Measurements from ENCODE around the gene RHBG. TPM values are rescaled to one million over a fixed set of nuclear protein-coding genes. Genes with fewer than 3 reads are reported as not detected.

Gene RHBG
- total RNA-seq, 1 experiment from 2014 or later: 4.0 TPM

GRCh38 chr1:156356875-156357534, 12.0 kb upstream of the RHBG start:
- POLR2A ChIA-PET (ENCODE audit: unreplicated experiment): no interaction called here
- peak; percentile 75 for DNase-seq
- Histone ChIP-seq H3K4me1 (replicated peaks; ENCODE audit: insufficient read depth) (peaks cover 20% of the 10 kb centered on the region), H2AFZ (peak overlapping the region; percentile 60; the same call in 1 of the 2 replicates), H3K9me2 (ENCODE audit: insufficient read depth) (no peaks in the 10 kb centered on the region), H3K9me3 (ENCODE audit: insufficient read depth, low read depth) (no peaks in the 10 kb centered on the region), H3K27ac (no peak overlapping the region), H4K20me1 (ENCODE audit: insufficient read depth) (no peaks in the 10 kb centered on the region), H3F3A (ENCODE audit: insufficient read depth, low read depth) (no peaks in the 10 kb centered on the region), H3K4me2 (peak overlapping the region; percentile 77), H3K27me3 (ENCODE audit: insufficient read depth, low read depth) (no peaks in the 10 kb centered on the region), H3K4me3 (peak overlapping the region; percentile 25; the same call in 1 of the 2 replicates), H3K36me3 (ENCODE audit: low read depth) (no peaks in the 10 kb centered on the region), H3K79me2 (ENCODE audit: low read depth) (no peaks in the 10 kb centered on the region)
- no TSS peak for BruUV-seq (replicated peaks)
- TF ChIP-seq EZH2 (IDR thresholded peaks at IDR 0.05; ENCODE audit: low read depth): no peak
- peak; percentile 88 for TF ChIP-seq CTCF (conservative IDR thresholded peaks at IDR 0.05)
- intact Hi-C loops (cut with micrococcal nuclease; ENCODE audit: unreplicated experiment): loop anchor here (1.0 to 2.0 kb wide), 3 partner anchors 22 to 252 kb away; no protein-coding TSS in a partner anchor
- CTCF ChIA-PET: no interaction called here

DNA sequence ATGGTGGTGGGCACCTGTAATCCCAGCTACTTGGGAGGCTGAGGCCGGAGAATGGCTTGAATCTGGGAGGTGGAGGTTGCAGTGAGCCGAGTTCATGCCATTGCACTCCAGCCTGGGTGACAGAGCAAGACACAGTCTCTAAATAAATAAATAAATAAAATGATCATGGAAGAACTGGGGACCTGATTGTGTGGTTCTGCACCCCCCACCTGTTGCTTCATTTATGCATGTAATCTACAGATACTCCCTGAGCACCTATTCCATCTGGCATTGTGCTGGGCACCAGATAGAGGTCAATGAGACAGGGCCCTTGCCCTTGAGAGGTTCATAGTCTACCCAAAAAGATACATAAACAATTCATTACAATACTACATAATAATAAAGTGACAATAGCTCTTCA, 11.0 kb upstream of the RHBG start:
- no peak overlapping the region for H3K27ac ChIP-seq
- DNase-seq: no peak
- H3F3A ChIP-seq (ENCODE audit: insufficient read depth, low read depth): no peaks in the 10 kb centered on the region
- no peaks in the 10 kb centered on the region for H3K27me3 ChIP-seq (ENCODE audit: insufficient read depth, low read depth)
- no peaks in the 10 kb centered on the region for H3K79me2 ChIP-seq (ENCODE audit: low read depth)
- no peak overlapping the region for H2AFZ ChIP-seq
- no peak overlapping the region for H3K4me2 ChIP-seq
- intact Hi-C loops (cut with micrococcal nuclease; ENCODE audit: unreplicated experiment): loop anchor here (1.0 to 2.0 kb wide), 3 partner anchors 21 to 251 kb away; no protein-coding TSS in a partner anchor
- no peaks in the 10 kb centered on the region for H3K9me3 ChIP-seq (ENCODE audit: insufficient read depth, low read depth)
- no peaks in the 10 kb centered on the region for H3K9me2 ChIP-seq (ENCODE audit: insufficient read depth)
- peaks cover 20% of the 10 kb centered on the region for H3K4me1 ChIP-seq (replicated peaks; ENCODE audit: insufficient read depth)
- no peak overlapping the region for H3K4me3 ChIP-seq
- H4K20me1 ChIP-seq (ENCODE audit: insufficient read depth): no peaks in the 10 kb centered on the region
- TF ChIP-seq EZH2 (IDR thresholded peaks at IDR 0.05; ENCODE audit: low read depth) (no peak), CTCF (conservative IDR thresholded peaks at IDR 0.05) (no peak)
- ChIA-PET POLR2A (ENCODE audit: unreplicated experiment) (no interaction called here), CTCF (no interaction called here)
- no peaks in the 10 kb centered on the region for H3K36me3 ChIP-seq (ENCODE audit: low read depth)
- BruUV-seq (replicated peaks): no TSS peak

GRCh38 chr1:156358641-156359040, 10.4 kb upstream of the RHBG start:
- H3K27ac ChIP-seq: no peak overlapping the region
- intact Hi-C loops (cut with micrococcal nuclease; ENCODE audit: unreplicated experiment): no loop called here
- H3K36me3 ChIP-seq (ENCODE audit: low read depth): no peaks in the 10 kb centered on the region
- no peaks in the 10 kb centered on the region for H3F3A ChIP-seq (ENCODE audit: insufficient read depth, low read depth)
- no peak overlapping the region for H3K4me3 ChIP-seq
- TF ChIP-seq EZH2 (IDR thresholded peaks at IDR 0.05; ENCODE audit: low read depth) (no peak), CTCF (conservative IDR thresholded peaks at IDR 0.05) (no peak)
- no peaks in the 10 kb centered on the region for H4K20me1 ChIP-seq (ENCODE audit: insufficient read depth)
- peaks cover 20% of the 10 kb centered on the region for H3K4me1 ChIP-seq (replicated peaks; ENCODE audit: insufficient read depth)
- DNase-seq: no peak
- no peak overlapping the region for H3K4me2 ChIP-seq
- H3K27me3 ChIP-seq (ENCODE audit: insufficient read depth, low read depth): no peaks in the 10 kb centered on the region
- H3K79me2 ChIP-seq (ENCODE audit: low read depth): no peaks in the 10 kb centered on the region
- H3K9me3 ChIP-seq (ENCODE audit: insufficient read depth, low read depth): no peaks in the 10 kb centered on the region
- CTCF ChIA-PET: interaction anchor here (0.6 to 1.9 kb wide), 3 partner anchors 27 to 225 kb away, joined by 3 to 7 read pairs (median 3); no protein-coding TSS in a partner anchor
- POLR2A ChIA-PET (ENCODE audit: unreplicated experiment): interaction anchor here (0.6 kb wide), 1 partner anchor 265 kb away, joined by 3 read pairs; no protein-coding TSS in a partner anchor
- H3K9me2 ChIP-seq (ENCODE audit: insufficient read depth): no peaks in the 10 kb centered on the region
- no peak overlapping the region for H2AFZ ChIP-seq
- BruUV-seq (replicated peaks): no TSS peak
